Fibroblast of upper back skin (primary cell): ENCODE measurements around the gene SALL3.

ENCODE experiments used
- DNase-seq: peaks from one replicate; pipeline ENCODE4 v3.0.0-alpha.2; 2013

The SALL3 gene

GRCh38 chr18:78981394-78981831, 1.8 kb downstream of the SALL3 start:
- DNase-seq, result no peak

- DNase-seq, result no peak
These were observed 2.5 kb downstream of the SALL3 start for GRCh38 chr18:78981989-78982620.

GRCh38 chr18:78983512-78983911, 3.9 kb downstream of the SALL3 start:
- no peak for DNase-seq

GRCh38 chr18:78984941-78985784, 5.5 kb downstream of the SALL3 start:
- DNase-seq, result no peak

- DNase-seq, result no peak
These were observed 6.4 kb downstream of the SALL3 start for GRCh38 chr18:78986018-78986481.

GRCh38 chr18:78991446-78991845, 11.8 kb downstream of the SALL3 start:
- DNase-seq, result no peak

- DNase-seq, result no peak
These were observed 12.7 kb downstream of the SALL3 start for GRCh38 chr18:78992041-78993011.

- DNase-seq, result no peak
These were observed 13.7 kb downstream of the SALL3 start for GRCh38 chr18:78993014-78993926.

GRCh38 chr18:78994000-78994399, 14.4 kb downstream of the SALL3 start:
- no peak for DNase-seq

GRCh38 chr18:78994531-78994930, 14.9 kb downstream of the SALL3 start:
- DNase-seq, result no peak

GRCh38 chr18:78994977-78995582, 15.5 kb downstream of the SALL3 start:
- no peak for DNase-seq

- no peak for DNase-seq
These were observed 16.2 kb downstream of the SALL3 start for GRCh38 chr18:78995740-78996395.

- no peak for DNase-seq
These were observed 17.3 kb downstream of the SALL3 start for GRCh38 chr18:78996741-78997490.

GRCh38 chr18:78998371-78999071, 18.9 kb downstream of the SALL3 start:
- no peak for DNase-seq

GRCh38 chr18:78999939-79000338, 20.3 kb downstream of the SALL3 start:
- DNase-seq, result no peak

GRCh38 chr18:79000997-79001396, 21.4 kb downstream of the SALL3 start:
- no peak for DNase-seq

- DNase-seq, result no peak
These were observed 26.0 kb downstream of the SALL3 start for GRCh38 chr18:79005653-79006052.

GRCh38 chr18:79006106-79006795, 26.6 kb downstream of the SALL3 start:
- no peak for DNase-seq

- no peak for DNase-seq
These were observed 27.8 kb downstream of the SALL3 start for GRCh38 chr18:79007440-79007839.
